SH-SY5Y (cell line): ENCODE data around the gene EFCAB5.

Experiments used
- GATA2 ChIP-seq: IDR thresholded peaks from 2 replicates; pipeline ENCODE4 v1.6.1; 2011; ENCODE audit warnings: mild to moderate bottlenecking, low read depth, low read length
- GATA3 ChIP-seq: IDR thresholded peaks from 2 replicates; pipeline ENCODE4 v1.6.1; 2011; ENCODE audit warnings: low read depth, mild to moderate bottlenecking, low read length, moderate library complexity

DNA sequence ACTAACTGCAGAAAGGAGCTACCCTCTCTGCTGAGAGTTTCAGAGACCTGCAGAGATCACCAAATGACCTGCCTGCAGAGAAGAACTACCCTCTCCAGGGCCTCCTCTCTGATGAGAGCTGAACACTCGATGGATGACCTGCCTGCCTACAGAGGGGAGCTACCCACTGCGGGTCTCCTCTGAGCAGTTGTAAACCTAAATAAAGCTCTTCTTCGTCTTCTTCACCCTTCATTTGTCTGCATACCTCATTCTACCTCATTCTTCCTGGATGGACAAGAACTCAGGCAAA, 35.6 kb upstream of the EFCAB5 start:
- TF ChIP-seq GATA2 (no peak), GATA3 (no peak)
